Hepatocyte (in vitro differentiated cells): Measurements from ENCODE around the gene CAPN7.
"Not testable (repeated sequence)": the region's sequence is repeated elsewhere in the genome, so short reads cannot be mapped to it uniquely, and the experiment has no call there.

Source experiments
- CTCF ChIP-seq: fragments of 200-600 bp; sonication (generic); IDR thresholded peaks from 2 replicates; pipeline ENCODE4 v1.5.1; 2016; ENCODE audit warnings: antibody characterized with exemption, mild to moderate bottlenecking; ENCODE audit not compliant: poor library complexity
- EZH2 ChIP-seq: fragments of 200-600 bp; sonication (generic); IDR thresholded peaks from 2 replicates; pipeline ENCODE4 v1.6.1; 2016; ENCODE audit warnings: antibody characterized with exemption, mild to moderate bottlenecking, borderline replicate concordance
- EZH2phosphoT487 ChIP-seq: fragments of 200-600 bp; sonication (generic); IDR thresholded peaks from one replicate; pipeline ENCODE4 v1.6.1; 2018; ENCODE audit warnings: antibody characterized with exemption, mild to moderate bottlenecking, low read depth, moderate library complexity; ENCODE audit not compliant: unreplicated experiment, severe bottlenecking

GRCh38 chr3:15186477-15187164, 19.4 kb upstream of the CAPN7 start:
- TF ChIP-seq CTCF, EZH2, EZH2phosphoT487: not testable (repeated sequence)
